Vagina (tissue), 2 donors: ENCODE measurements around the gene SEMG2. TPM values are rescaled to one million over a fixed set of nuclear protein-coding genes. Genes with fewer than 3 reads are reported as not detected.

Experiments used
- DNase-seq, 2 donors: peaks; one replicate each; pipeline ENCODE4 v3.0.0-alpha.2; 2017; ENCODE audit errors: extremely low spot score in 2 of 2
- H3K27ac ChIP-seq: fragments of 200-600 bp; sonication (generic); one replicate; pipeline ENCODE4 v1.5.1; 2019
- H3K27me3 ChIP-seq: fragments of 200-600 bp; sonication (generic); one replicate; pipeline ENCODE4 v1.5.1; 2019
- H3K36me3 ChIP-seq, 2 donors: fragments of 200-600 bp; sonication (generic); one replicate each; pipeline ENCODE4 v1.5.1; 2017 to 2019
- H3K4me1 ChIP-seq: fragments of 200-600 bp; sonication (generic); one replicate; pipeline ENCODE4 v1.5.1; 2019
- H3K4me3 ChIP-seq, 2 donors: fragments of 200-600 bp; sonication (generic); 1 replicate in 1 of 2; 2 replicates in 1 of 2; pipeline ENCODE4 v1.5.1; 2016 to 2019
- H3K9me3 ChIP-seq: fragments of 200-600 bp; sonication (generic); one replicate; pipeline ENCODE4 v1.5.1; 2019
- POLR2A ChIP-seq, 2 donors: fragments of 450-650 bp; IDR thresholded peaks; one replicate each; pipeline ENCODE4 v1.6.1; 2017; ENCODE audit warnings: antibody characterized with exemption in 2 of 2, mild to moderate bottlenecking in 2 of 2, moderate library complexity in 2 of 2
- POLR2AphosphoS5 ChIP-seq, 2 donors: sonication (generic); formaldehyde crosslinking; IDR thresholded peaks; one replicate each; pipeline ENCODE4 v1.9.0; 2017; ENCODE audit warnings: antibody characterized with exemption in 2 of 2, mild to moderate bottlenecking in 2 of 2, low read depth in 1 of 2; ENCODE audit not compliant: insufficient read depth in 1 of 2
- intact Hi-C: fragments of 100-400 bp; cut with DNase I; formaldehyde crosslinking; loops from one replicate; pipeline ENCODE4 v1.15.1; 2023
- total RNA-seq: library from RNA; depleted of rRNA; stranded (reverse); fragments of >200 nt; gene quantifications from one replicate; pipeline ENCODE4 v1.2.3, GENCODE V29; 2016
- TF ChIP-seq, protein P1 (sequence below), 3 experiments: fragments of 450-650 bp in 2 of 3; fragments of 200-600 bp in 1 of 3; sonication (generic) in 1 of 3; IDR thresholded peaks; one replicate each; pipeline ENCODE4 v1.5.1; 2017 to 2019; ENCODE audit warnings: antibody characterized with exemption in 3 of 3, mild to moderate bottlenecking in 2 of 3, moderate library complexity in 2 of 3

The SEMG2 gene
- total RNA-seq, 1 donor from 2014 or later, result not detected

DNA sequence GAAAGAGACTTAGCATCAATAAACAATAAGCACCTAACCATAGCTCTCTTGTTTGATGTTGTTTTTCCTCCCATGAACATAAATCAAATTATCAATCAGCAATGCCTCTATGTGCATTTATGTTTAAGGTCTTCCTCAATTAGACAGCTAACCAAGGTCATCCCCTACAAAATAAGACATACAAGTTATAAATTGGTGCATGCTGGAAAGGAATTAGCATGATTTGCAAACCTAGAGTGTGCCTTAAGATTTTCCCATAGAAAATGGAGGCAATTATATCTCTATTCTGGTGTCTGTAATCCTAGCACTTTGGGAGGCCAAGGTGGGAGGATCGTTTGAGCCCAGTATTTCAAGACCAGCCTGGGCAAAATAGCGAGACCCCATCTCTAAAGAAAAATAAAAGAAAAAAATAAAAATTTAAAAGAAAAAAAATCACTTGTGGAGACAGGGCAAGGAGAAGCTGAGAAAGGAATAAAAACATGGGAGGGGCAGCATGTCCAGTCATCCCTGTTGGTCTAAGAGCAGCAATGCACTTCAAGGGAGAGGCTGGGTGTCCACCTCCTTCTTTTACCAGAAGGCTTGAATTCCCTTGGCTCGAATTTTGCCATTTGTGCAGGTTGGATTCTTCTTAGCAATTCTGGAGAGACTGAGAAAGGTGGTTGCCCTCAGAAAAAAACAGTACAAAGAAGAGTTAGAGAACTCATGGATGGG is 42.5 kb downstream of the SEMG2 start:
- Histone ChIP-seq H3K27ac (no peak overlapping the region), H3K4me3 (no peak overlapping the region), H3K36me3 (no peaks in the 10 kb centered on the region), H3K4me1 (no peaks in the 10 kb centered on the region), H3K27me3 (no peaks in the 10 kb centered on the region), H3K9me3 (no peaks in the 10 kb centered on the region)
- TF ChIP-seq POLR2A (IDR thresholded peaks at IDR 0.05) (no peak), POLR2AphosphoS5 (IDR thresholded peaks at IDR 0.05; ENCODE audit: insufficient read depth in 1 of 2, low read depth in 1 of 2) (no peak)
- TF ChIP-seq, protein P1, sequence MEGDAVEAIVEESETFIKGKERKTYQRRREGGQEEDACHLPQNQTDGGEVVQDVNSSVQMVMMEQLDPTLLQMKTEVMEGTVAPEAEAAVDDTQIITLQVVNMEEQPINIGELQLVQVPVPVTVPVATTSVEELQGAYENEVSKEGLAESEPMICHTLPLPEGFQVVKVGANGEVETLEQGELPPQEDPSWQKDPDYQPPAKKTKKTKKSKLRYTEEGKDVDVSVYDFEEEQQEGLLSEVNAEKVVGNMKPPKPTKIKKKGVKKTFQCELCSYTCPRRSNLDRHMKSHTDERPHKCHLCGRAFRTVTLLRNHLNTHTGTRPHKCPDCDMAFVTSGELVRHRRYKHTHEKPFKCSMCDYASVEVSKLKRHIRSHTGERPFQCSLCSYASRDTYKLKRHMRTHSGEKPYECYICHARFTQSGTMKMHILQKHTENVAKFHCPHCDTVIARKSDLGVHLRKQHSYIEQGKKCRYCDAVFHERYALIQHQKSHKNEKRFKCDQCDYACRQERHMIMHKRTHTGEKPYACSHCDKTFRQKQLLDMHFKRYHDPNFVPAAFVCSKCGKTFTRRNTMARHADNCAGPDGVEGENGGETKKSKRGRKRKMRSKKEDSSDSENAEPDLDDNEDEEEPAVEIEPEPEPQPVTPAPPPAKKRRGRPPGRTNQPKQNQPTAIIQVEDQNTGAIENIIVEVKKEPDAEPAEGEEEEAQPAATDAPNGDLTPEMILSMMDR (IDR thresholded peaks at IDR 0.05), result no peak
- intact Hi-C loops, result no loop called here
- peak in 1 of 2 donors; percentile 49 for DNase-seq

DNA sequence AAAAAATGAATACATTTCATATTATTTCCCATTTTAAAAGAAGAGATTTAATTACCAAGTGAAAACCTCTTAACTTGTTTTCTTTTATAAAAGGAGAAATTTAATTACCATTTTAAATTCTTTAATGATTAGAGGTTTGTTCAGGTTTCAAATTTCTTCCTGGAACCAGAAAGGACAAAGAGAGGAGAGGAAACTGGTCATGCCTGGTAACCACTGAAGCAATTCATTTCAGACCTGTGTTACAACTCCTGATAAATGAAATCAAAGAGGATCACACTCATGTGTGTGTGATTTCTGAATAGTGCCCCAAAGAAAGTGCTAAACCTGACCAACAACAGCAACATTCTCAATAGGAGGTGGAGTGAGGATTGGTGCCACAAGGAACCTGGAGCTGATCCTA is 45.8 kb downstream of the SEMG2 start:
- Histone ChIP-seq H3K27ac (no peak overlapping the region), H3K4me1 (no peaks in the 10 kb centered on the region), H3K27me3 (no peaks in the 10 kb centered on the region), H3K9me3 (no peaks in the 10 kb centered on the region), H3K36me3 (no peaks in the 10 kb centered on the region), H3K4me3 (no peak overlapping the region)
- DNase-seq, result no peak
- TF ChIP-seq POLR2AphosphoS5 (IDR thresholded peaks at IDR 0.05; ENCODE audit: insufficient read depth in 1 of 2, low read depth in 1 of 2) (no peak), POLR2A (IDR thresholded peaks at IDR 0.05) (no peak)
- TF ChIP-seq, protein P1 (IDR thresholded peaks at IDR 0.05), result no peak
- intact Hi-C loops, result no loop called here

DNA sequence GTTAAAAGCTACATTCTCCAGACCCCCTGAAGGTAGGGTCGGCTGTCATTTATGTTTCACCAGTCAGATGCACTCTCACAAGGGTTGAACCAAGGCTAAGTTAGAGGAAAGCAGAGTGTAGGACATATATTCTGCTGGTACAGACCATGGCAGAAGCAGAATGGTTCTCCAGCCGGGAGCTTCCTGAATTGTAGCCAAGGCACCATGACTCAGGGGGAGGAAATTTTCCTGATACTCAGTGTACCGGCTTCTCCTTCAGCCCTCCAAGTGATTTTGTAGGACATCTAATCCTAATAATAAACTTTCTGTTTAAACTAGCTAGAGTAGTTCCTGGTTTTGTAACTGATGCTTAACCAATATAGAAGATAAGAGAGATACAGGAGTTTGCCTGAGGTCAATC is 47.4 kb downstream of the SEMG2 start:
- no peaks in the 10 kb centered on the region for H3K4me1 ChIP-seq
- TF ChIP-seq, protein P1 (IDR thresholded peaks at IDR 0.05), result no peak
- no peak for TF ChIP-seq POLR2A (IDR thresholded peaks at IDR 0.05)
- TF ChIP-seq POLR2AphosphoS5 (IDR thresholded peaks at IDR 0.05; ENCODE audit: insufficient read depth in 1 of 2, low read depth in 1 of 2), result no peak
- H3K27me3 ChIP-seq, result no peaks in the 10 kb centered on the region
- H3K36me3 ChIP-seq, result no peaks in the 10 kb centered on the region
- peak; percentile 12 to 37 for DNase-seq
- H3K4me3 ChIP-seq, result no peak overlapping the region
- no peak overlapping the region for H3K27ac ChIP-seq
- intact Hi-C loops, result no loop called here
- no peaks in the 10 kb centered on the region for H3K9me3 ChIP-seq

DNA sequence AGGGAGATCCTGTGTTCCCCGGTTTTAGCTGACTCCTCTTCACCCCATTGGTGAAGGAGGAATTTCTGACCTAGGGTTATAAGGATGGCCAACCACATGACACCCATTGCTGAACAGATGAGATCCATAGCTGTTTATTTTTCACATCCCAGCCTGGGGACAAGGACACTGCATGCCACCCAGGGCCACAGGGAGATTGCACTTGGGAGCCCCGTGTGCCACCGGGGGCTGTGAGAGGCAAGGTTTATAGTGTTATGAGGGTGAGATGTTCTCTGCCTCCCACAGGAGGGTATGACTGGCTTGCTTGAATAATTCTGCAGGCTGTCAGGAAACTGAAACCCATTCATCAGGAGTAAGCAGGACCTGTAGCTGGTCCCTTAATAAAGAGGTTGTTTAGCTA is 47.9 kb downstream of the SEMG2 start:
- Histone ChIP-seq H3K27me3 (no peaks in the 10 kb centered on the region), H3K27ac (no peak overlapping the region), H3K4me3 (no peak overlapping the region), H3K9me3 (no peaks in the 10 kb centered on the region), H3K4me1 (no peaks in the 10 kb centered on the region), H3K36me3 (no peaks in the 10 kb centered on the region)
- intact Hi-C loops, result no loop called here
- peak; percentile 29 to 34 for DNase-seq
- TF ChIP-seq POLR2A (IDR thresholded peaks at IDR 0.05), result no peak
- TF ChIP-seq, protein P1 (IDR thresholded peaks at IDR 0.05), result no peak
- no peak for TF ChIP-seq POLR2AphosphoS5 (IDR thresholded peaks at IDR 0.05; ENCODE audit: insufficient read depth in 1 of 2, low read depth in 1 of 2)

DNA sequence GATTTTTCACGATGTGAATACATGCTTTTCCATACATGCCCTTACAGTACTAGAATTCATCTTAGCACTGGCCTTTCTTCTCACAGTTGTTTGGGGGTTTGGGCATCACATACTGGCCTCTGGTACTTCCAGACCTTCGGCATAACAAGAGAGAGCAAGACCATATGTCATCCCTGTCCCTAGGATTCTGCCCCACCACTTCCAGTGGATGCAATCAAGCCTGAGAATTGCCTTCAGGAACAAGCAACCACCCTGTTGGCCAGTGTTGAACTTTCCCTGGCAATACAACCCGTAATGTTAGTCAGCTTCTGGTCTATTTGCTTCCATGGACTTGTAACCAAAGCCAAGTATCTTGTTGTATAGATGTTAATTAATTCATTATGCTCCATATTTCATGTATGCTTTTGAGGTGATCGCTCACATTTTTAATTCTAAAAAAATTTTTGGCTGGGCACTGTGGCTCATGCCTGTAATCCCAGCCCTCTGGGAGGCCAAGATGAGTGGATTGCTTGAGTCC is 48.6 kb downstream of the SEMG2 start:
- no peaks in the 10 kb centered on the region for H3K9me3 ChIP-seq
- DNase-seq, result peak; percentile 28 to 56
- no peak overlapping the region for H3K27ac ChIP-seq
- no peaks in the 10 kb centered on the region for H3K36me3 ChIP-seq
- TF ChIP-seq POLR2A (IDR thresholded peaks at IDR 0.05) (no peak), POLR2AphosphoS5 (IDR thresholded peaks at IDR 0.05; ENCODE audit: insufficient read depth in 1 of 2, low read depth in 1 of 2) (no peak)
- TF ChIP-seq, protein P1 (IDR thresholded peaks at IDR 0.05), result no peak
- no peaks in the 10 kb centered on the region for H3K27me3 ChIP-seq
- intact Hi-C loops, result no loop called here
- no peak overlapping the region for H3K4me3 ChIP-seq
- H3K4me1 ChIP-seq, result no peaks in the 10 kb centered on the region
